Retina (tissue), 1 donor: ENCODE data around the gene MRPS23.
A peak's percentile ranks its signal among the peaks of the same experiment; 100 is the strongest.
"Not testable (repeated sequence)": the region's sequence is repeated elsewhere in the genome, so short reads cannot be mapped to it uniquely, and the experiment has no call there.

Experiments used
- DNase-seq: peaks from one replicate; pipeline ENCODE4 v3.0.0-alpha.2; 2016

The MRPS23 gene

GRCh38 chr17:57861790-57862693 lies 12.2 kb upstream of the MRPS23 start:
- no peak for DNase-seq

GRCh38 chr17:57861000-57861789 lies 11.4 kb upstream of the MRPS23 start:
- peak; percentile 67 for DNase-seq

- no peak for DNase-seq
Measured at GRCh38 chr17:57860414-57860999, 10.7 kb upstream of the MRPS23 start.

GRCh38 chr17:57859601-57860413 lies 10.0 kb upstream of the MRPS23 start:
- DNase-seq = no peak

GRCh38 chr17:57858838-57859237 lies 9.0 kb upstream of the MRPS23 start:
- no peak for DNase-seq

- no peak for DNase-seq
Measured at GRCh38 chr17:57856792-57857620, 7.2 kb upstream of the MRPS23 start.

- no peak for DNase-seq
Measured at GRCh38 chr17:57855391-57856035, 5.7 kb upstream of the MRPS23 start.

- DNase-seq = no peak
Measured at GRCh38 chr17:57853695-57854094, 3.9 kb upstream of the MRPS23 start.

- no peak for DNase-seq
Measured at GRCh38 chr17:57852955-57853328, 3.1 kb upstream of the MRPS23 start.

- DNase-seq = no peak
Measured at GRCh38 chr17:57852092-57852954, 2.5 kb upstream of the MRPS23 start.

- DNase-seq = no peak
Measured at GRCh38 chr17:57849163-57849873, 526 bp downstream of the MRPS23 start.

GRCh38 chr17:57846056-57846945 lies 3.5 kb downstream of the MRPS23 start:
- not testable (repeated sequence) for DNase-seq

- no peak for DNase-seq
Measured at GRCh38 chr17:57842280-57842679, 7.6 kb downstream of the MRPS23 start.

- DNase-seq = no peak
Measured at GRCh38 chr17:57839571-57839923, 10.3 kb downstream of the MRPS23 start.

GRCh38 chr17:57838857-57839570 lies 10.8 kb downstream of the MRPS23 start:
- DNase-seq = no peak

- no peak for DNase-seq
Measured at GRCh38 chr17:57838453-57838852, 11.4 kb downstream of the MRPS23 start.

GRCh38 chr17:57835333-57835900 lies 14.4 kb downstream of the MRPS23 start:
- DNase-seq = no peak
